HUES48 (cell line): ENCODE measurements around the gene MAGI2.
"Not testable (repeated sequence)": the region's sequence is repeated elsewhere in the genome, so short reads cannot be mapped to it uniquely, and the experiment has no call there.

Experiments
- H3K27ac ChIP-seq: one replicate; pipeline ENCODE4 v1.7.0; 2013; ENCODE audit warnings: low read depth, low read length, inconsistent platforms
- H3K27me3 ChIP-seq: 2 replicates; pipeline ENCODE4 v1.6.1; 2013; ENCODE audit warnings: mild to moderate bottlenecking, low read length; ENCODE audit not compliant: control insufficient read depth, insufficient read depth
- H3K36me3 ChIP-seq: 2 replicates; pipeline ENCODE4 v1.6.1; 2013; ENCODE audit warnings: low read length; ENCODE audit not compliant: control insufficient read depth, insufficient read depth
- H3K4me1 ChIP-seq: 2 replicates; pipeline ENCODE4 v1.6.1; 2013; ENCODE audit warnings: mild to moderate bottlenecking, low read length; ENCODE audit not compliant: control insufficient read depth, insufficient read depth
- H3K4me3 ChIP-seq: 2 replicates; pipeline ENCODE4 v1.5.1; 2013; ENCODE audit warnings: mild to moderate bottlenecking, low read depth, low read length
- H3K9ac ChIP-seq: 2 replicates; pipeline ENCODE4 v1.6.1; 2013; ENCODE audit warnings: mild to moderate bottlenecking, low read depth, low read length, moderate library complexity
- H3K9me3 ChIP-seq: 2 replicates; pipeline ENCODE4 v1.6.1; 2013; ENCODE audit warnings: low read length; ENCODE audit not compliant: control insufficient read depth, insufficient read depth

The MAGI2 gene

GRCh38 chr7:79451580-79451979 lies 1.9 kb downstream of the MAGI2 start:
- H3K36me3 ChIP-seq, result no peaks in the 10 kb centered on the region
- H3K27me3 ChIP-seq, result peaks cover 68% of the 10 kb centered on the region
- H3K4me3 ChIP-seq, result peak overlapping the region; percentile 77
- no peaks in the 10 kb centered on the region for H3K9me3 ChIP-seq
- H3K27ac ChIP-seq, result no peak overlapping the region
- no peak overlapping the region for H3K9ac ChIP-seq
- 0 out of 2 replicates have a peak, but pooled peaks cover 3% of the 10 kb centered on the region for H3K4me1 ChIP-seq

GRCh38 chr7:79442766-79443165 lies 10.7 kb downstream of the MAGI2 start:
- not testable (repeated sequence) for H3K9me3 ChIP-seq, H3K4me3 ChIP-seq, H3K4me1 ChIP-seq, H3K9ac ChIP-seq, H3K27ac ChIP-seq, H3K36me3 ChIP-seq, H3K27me3 ChIP-seq

- no peak overlapping the region for H3K9ac ChIP-seq
- no peaks in the 10 kb centered on the region for H3K27me3 ChIP-seq
- no peaks in the 10 kb centered on the region for H3K36me3 ChIP-seq
- no peak overlapping the region for H3K27ac ChIP-seq
- no peaks in the 10 kb centered on the region for H3K9me3 ChIP-seq
- H3K4me1 ChIP-seq, result no peaks in the 10 kb centered on the region
- H3K4me3 ChIP-seq, result no peak overlapping the region
Measured at GRCh38 chr7:79436378-79436777, 17.1 kb downstream of the MAGI2 start.

GRCh38 chr7:79434867-79435266 lies 18.6 kb downstream of the MAGI2 start:
- Histone ChIP-seq H3K36me3 (no peaks in the 10 kb centered on the region), H3K9ac (no peak overlapping the region), H3K4me3 (no peak overlapping the region), H3K27ac (no peak overlapping the region), H3K9me3 (no peaks in the 10 kb centered on the region), H3K27me3 (no peaks in the 10 kb centered on the region), H3K4me1 (no peaks in the 10 kb centered on the region)

GRCh38 chr7:79434098-79434497 lies 19.4 kb downstream of the MAGI2 start:
- Histone ChIP-seq H3K36me3 (no peaks in the 10 kb centered on the region), H3K9ac (no peak overlapping the region), H3K4me1 (no peaks in the 10 kb centered on the region), H3K9me3 (no peaks in the 10 kb centered on the region), H3K27ac (no peak overlapping the region), H3K27me3 (no peaks in the 10 kb centered on the region), H3K4me3 (no peak overlapping the region)

- Histone ChIP-seq H3K27me3 (no peaks in the 10 kb centered on the region), H3K4me3 (no peak overlapping the region), H3K36me3 (no peaks in the 10 kb centered on the region), H3K9me3 (no peaks in the 10 kb centered on the region), H3K27ac (no peak overlapping the region), H3K9ac (no peak overlapping the region), H3K4me1 (no peaks in the 10 kb centered on the region)
Measured at GRCh38 chr7:79430391-79430790, 23.1 kb downstream of the MAGI2 start.

GRCh38 chr7:79425665-79426064 lies 27.8 kb downstream of the MAGI2 start:
- Histone ChIP-seq H3K36me3 (no peaks in the 10 kb centered on the region), H3K4me1 (no peaks in the 10 kb centered on the region), H3K4me3 (no peak overlapping the region), H3K27ac (no peak overlapping the region), H3K9ac (no peak overlapping the region), H3K9me3 (no peaks in the 10 kb centered on the region), H3K27me3 (no peaks in the 10 kb centered on the region)

GRCh38 chr7:79421751-79422150 lies 31.7 kb downstream of the MAGI2 start:
- no peaks in the 10 kb centered on the region for H3K36me3 ChIP-seq
- H3K27me3 ChIP-seq, result no peaks in the 10 kb centered on the region
- H3K4me3 ChIP-seq, result no peak overlapping the region
- no peaks in the 10 kb centered on the region for H3K9me3 ChIP-seq
- no peaks in the 10 kb centered on the region for H3K4me1 ChIP-seq
- no peak overlapping the region for H3K27ac ChIP-seq
- no peak overlapping the region for H3K9ac ChIP-seq

- H3K4me3 ChIP-seq, result no peak overlapping the region
- no peaks in the 10 kb centered on the region for H3K4me1 ChIP-seq
- no peaks in the 10 kb centered on the region for H3K27me3 ChIP-seq
- H3K9ac ChIP-seq, result no peak overlapping the region
- H3K9me3 ChIP-seq, result no peaks in the 10 kb centered on the region
- H3K36me3 ChIP-seq, result no peaks in the 10 kb centered on the region
- H3K27ac ChIP-seq, result no peak overlapping the region
Measured at GRCh38 chr7:79420464-79420863, 33.0 kb downstream of the MAGI2 start.

GRCh38 chr7:79414910-79415309 lies 38.6 kb downstream of the MAGI2 start:
- H3K4me3 ChIP-seq, result no peak overlapping the region
- H3K27ac ChIP-seq, result no peak overlapping the region
- H3K9me3 ChIP-seq, result no peaks in the 10 kb centered on the region

GRCh38 chr7:79412915-79413314 lies 40.6 kb downstream of the MAGI2 start:
- Histone ChIP-seq H3K4me1 (no peaks in the 10 kb centered on the region), H3K9me3 (no peaks in the 10 kb centered on the region), H3K36me3 (no peaks in the 10 kb centered on the region), H3K27ac (no peak overlapping the region), H3K9ac (no peak overlapping the region), H3K27me3 (no peaks in the 10 kb centered on the region), H3K4me3 (no peak overlapping the region)

More at GRCh38 chr7:79414910-79415309, 38.6 kb downstream of the MAGI2 start:
- H3K36me3 ChIP-seq, result no peaks in the 10 kb centered on the region
- no peak overlapping the region for H3K9ac ChIP-seq
- no peaks in the 10 kb centered on the region for H3K27me3 ChIP-seq
- no peaks in the 10 kb centered on the region for H3K4me1 ChIP-seq

GRCh38 chr7:79412438-79412837 lies 41.0 kb downstream of the MAGI2 start:
- Histone ChIP-seq H3K4me1 (no peaks in the 10 kb centered on the region), H3K36me3 (no peaks in the 10 kb centered on the region), H3K9ac (no peak overlapping the region), H3K9me3 (no peaks in the 10 kb centered on the region), H3K27ac (no peak overlapping the region), H3K27me3 (no peaks in the 10 kb centered on the region), H3K4me3 (no peak overlapping the region)
